Measurements from ENCODE around the gene VEZT.
"Not testable (repeated sequence)": the region's sequence is repeated elsewhere in the genome, so short reads cannot be mapped to it uniquely, and the experiment has no call there.

VEZT gene

DNA sequence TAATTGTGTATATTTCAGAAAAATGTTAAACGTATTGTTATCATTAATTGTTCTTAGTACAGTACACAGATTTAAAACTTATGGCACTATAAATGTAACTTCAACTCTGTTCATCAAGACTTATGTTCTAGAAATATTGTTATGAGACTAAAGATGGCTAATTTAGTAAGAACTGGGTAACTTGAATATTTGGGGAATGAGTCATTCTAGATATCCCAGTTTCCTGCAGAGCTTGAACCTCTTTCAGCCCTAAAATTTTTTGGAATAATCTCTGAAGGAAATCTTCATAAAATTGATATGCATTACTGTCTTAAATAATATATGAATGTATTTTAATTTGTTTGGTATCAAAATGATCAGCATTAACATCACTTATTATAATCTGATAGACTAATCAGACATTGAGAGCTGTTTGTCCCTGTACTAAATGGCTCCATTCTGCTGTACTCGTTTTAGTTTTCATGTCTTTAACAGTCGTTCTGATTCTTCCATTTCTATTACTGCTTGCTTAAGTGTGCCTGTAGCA is 87.1 kb downstream of the VEZT start:
- no peak for TF ChIP-seq POLR2AphosphoS5 (IDR thresholded peaks at IDR 0.05; ENCODE audit: low read depth)
- TF ChIP-seq GABPA (IDR thresholded peaks at IDR 0.05; ENCODE audit: low read depth): no peak
- TF ChIP-seq CTCF (IDR thresholded peaks at IDR 0.05; ENCODE audit: insufficient read depth, low read length): no peak
- no peak overlapping the region for H3K27ac ChIP-seq (replicated peaks)
- no peak for DNase-seq (ENCODE audit: low read depth in 1 of 2, low spot score in 1 of 2)
- H3K27me3 ChIP-seq (ENCODE audit: insufficient read depth, poor library complexity, severe bottlenecking): no peaks in the 10 kb centered on the region
- no peak overlapping the region for H3K4me3 ChIP-seq (replicated peaks; ENCODE audit: insufficient read depth, low read length)

GRCh38 chr12:95312656-95313055 is 95.0 kb downstream of the VEZT start:
- Histone ChIP-seq H3K27me3 (ENCODE audit: insufficient read depth, poor library complexity, severe bottlenecking) (no peaks in the 10 kb centered on the region), H3K4me3 (replicated peaks; ENCODE audit: insufficient read depth, low read length) (no peak overlapping the region), H3K27ac (replicated peaks) (no peak overlapping the region)
- no peak for DNase-seq (ENCODE audit: low read depth in 1 of 2, low spot score in 1 of 2)
- TF ChIP-seq, protein P1, sequence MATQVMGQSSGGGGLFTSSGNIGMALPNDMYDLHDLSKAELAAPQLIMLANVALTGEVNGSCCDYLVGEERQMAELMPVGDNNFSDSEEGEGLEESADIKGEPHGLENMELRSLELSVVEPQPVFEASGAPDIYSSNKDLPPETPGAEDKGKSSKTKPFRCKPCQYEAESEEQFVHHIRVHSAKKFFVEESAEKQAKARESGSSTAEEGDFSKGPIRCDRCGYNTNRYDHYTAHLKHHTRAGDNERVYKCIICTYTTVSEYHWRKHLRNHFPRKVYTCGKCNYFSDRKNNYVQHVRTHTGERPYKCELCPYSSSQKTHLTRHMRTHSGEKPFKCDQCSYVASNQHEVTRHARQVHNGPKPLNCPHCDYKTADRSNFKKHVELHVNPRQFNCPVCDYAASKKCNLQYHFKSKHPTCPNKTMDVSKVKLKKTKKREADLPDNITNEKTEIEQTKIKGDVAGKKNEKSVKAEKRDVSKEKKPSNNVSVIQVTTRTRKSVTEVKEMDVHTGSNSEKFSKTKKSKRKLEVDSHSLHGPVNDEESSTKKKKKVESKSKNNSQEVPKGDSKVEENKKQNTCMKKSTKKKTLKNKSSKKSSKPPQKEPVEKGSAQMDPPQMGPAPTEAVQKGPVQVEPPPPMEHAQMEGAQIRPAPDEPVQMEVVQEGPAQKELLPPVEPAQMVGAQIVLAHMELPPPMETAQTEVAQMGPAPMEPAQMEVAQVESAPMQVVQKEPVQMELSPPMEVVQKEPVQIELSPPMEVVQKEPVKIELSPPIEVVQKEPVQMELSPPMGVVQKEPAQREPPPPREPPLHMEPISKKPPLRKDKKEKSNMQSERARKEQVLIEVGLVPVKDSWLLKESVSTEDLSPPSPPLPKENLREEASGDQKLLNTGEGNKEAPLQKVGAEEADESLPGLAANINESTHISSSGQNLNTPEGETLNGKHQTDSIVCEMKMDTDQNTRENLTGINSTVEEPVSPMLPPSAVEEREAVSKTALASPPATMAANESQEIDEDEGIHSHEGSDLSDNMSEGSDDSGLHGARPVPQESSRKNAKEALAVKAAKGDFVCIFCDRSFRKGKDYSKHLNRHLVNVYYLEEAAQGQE (IDR thresholded peaks at IDR 0.05; ENCODE audit: insufficient replicate concordance, low read depth): no peak
- TF ChIP-seq CTCF (IDR thresholded peaks at IDR 0.05; ENCODE audit: insufficient read depth, low read length) (no peak), POLR2AphosphoS5 (IDR thresholded peaks at IDR 0.05; ENCODE audit: low read depth) (no peak), GABPA (IDR thresholded peaks at IDR 0.05; ENCODE audit: low read depth) (no peak), SPI1 (IDR thresholded peaks at IDR 0.05; ENCODE audit: borderline replicate concordance, low read depth) (no peak)

- peak; percentile 39; the same call in 1 of the 2 replicates for TF ChIP-seq SPI1 (IDR thresholded peaks at IDR 0.05; ENCODE audit: borderline replicate concordance, low read depth)
- H3K27me3 ChIP-seq (ENCODE audit: insufficient read depth, poor library complexity, severe bottlenecking); H3K27ac ChIP-seq (replicated peaks); DNase-seq (ENCODE audit: low read depth in 1 of 2, low spot score in 1 of 2); H3K4me3 ChIP-seq (replicated peaks; ENCODE audit: insufficient read depth, low read length): not testable (repeated sequence)
Measured at GRCh38 chr12:95314756-95315155, 97.1 kb downstream of the VEZT start.

DNA sequence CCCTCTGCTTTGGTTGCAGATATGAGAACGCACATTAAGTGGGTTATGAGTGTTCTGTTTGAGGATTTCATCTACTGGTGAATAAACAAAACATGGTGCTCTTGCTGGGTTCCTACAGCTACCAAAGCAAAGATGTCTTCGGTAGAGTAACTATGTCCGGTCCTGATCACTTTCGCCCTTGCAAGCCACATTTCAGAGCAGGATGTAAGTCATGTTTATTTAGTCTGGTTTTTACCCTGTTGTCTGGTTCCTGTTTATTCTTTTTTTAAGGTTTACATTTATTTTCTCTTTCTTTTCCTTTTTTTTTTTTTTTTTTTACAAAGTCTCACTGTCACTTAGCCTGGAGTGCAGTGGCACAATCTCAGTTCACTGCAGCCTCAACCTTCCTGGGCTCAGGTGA is 99.2 kb downstream of the VEZT start:
- TF ChIP-seq, protein P1 (IDR thresholded peaks at IDR 0.05; ENCODE audit: insufficient replicate concordance, low read depth): no peak
- TF ChIP-seq SPI1 (IDR thresholded peaks at IDR 0.05; ENCODE audit: borderline replicate concordance, low read depth): no peak
- no peak for TF ChIP-seq GABPA (IDR thresholded peaks at IDR 0.05; ENCODE audit: low read depth)
- TF ChIP-seq POLR2AphosphoS5 (IDR thresholded peaks at IDR 0.05; ENCODE audit: low read depth): no peak
- no peak for TF ChIP-seq CTCF (IDR thresholded peaks at IDR 0.05; ENCODE audit: insufficient read depth, low read length)
- DNase-seq (ENCODE audit: low read depth in 1 of 2, low spot score in 1 of 2): no peak
- Histone ChIP-seq H3K4me3 (replicated peaks; ENCODE audit: insufficient read depth, low read length) (no peak overlapping the region), H3K27me3 (ENCODE audit: insufficient read depth, poor library complexity, severe bottlenecking) (no peaks in the 10 kb centered on the region), H3K27ac (replicated peaks) (no peak overlapping the region)
